Measurements from ENCODE around the gene FBN1. TPM values are rescaled to one million over a fixed set of nuclear protein-coding genes. Genes with fewer than 3 reads are reported as not detected.

FBN1 gene
- total RNA-seq, 1 experiment from 2014 or later: 31.6 TPM

DNA sequence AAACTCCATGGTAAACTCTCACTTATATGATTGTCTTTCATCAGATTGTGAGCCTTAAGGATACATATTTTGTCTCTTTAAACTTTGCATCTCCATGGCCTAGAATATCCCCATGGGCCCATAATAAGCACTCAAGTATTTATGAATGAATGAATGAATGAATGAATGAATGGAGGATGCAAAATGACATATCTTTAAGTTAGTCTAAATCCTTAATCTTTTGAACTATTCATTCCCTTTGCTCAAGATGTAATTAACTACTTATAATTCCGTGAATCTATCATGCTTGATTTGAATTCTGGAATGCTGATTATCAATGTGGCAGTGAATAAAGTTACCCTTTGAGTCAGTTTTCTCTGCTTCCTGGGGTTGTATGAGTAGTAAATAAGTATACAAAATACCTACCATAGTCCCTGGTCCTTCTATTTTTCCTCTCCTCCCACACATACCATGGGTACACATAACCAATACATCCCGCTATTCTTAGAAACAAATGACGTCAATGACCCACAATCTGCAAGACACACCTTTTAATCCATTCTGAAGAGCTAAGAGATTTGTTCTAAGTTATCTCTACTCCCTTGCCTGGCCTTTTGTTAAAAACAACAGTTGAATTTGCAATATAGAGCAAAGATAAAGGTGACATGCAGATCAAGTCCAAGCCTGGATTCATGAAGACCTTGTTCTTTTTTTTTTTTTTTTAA, 94.5 kb downstream of the FBN1 start:
- H3K36me3 ChIP-seq: no peaks in the 10 kb centered on the region
- H3K4me1 ChIP-seq: no peaks in the 10 kb centered on the region
- no peaks in the 10 kb centered on the region for H3K9me3 ChIP-seq (replicated peaks)
- DNase-seq: no peak
- no peak overlapping the region for H3K27ac ChIP-seq
- no peak overlapping the region for H3K4me3 ChIP-seq
- H3K27me3 ChIP-seq: no peaks in the 10 kb centered on the region

DNA sequence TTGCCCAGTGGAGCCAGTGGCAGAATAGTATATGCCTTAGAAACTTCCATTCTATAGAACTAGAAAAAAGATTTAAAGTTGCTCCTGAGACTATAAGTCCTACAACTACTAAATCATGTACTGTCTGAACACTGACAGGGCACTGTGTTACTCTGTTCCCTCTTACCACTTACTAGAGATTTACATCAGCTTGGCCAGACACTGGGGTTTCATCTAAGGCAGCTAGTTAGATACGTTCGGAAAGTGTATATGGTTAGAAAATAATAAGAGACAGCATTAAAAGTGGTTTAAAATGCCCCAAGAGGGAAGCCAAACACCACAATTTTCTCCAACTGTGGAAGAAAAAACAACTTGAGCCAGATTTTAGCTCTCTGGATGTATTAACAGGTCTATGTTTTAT, 97.1 kb downstream of the FBN1 start:
- DNase-seq: no peak
- Histone ChIP-seq H3K36me3 (no peaks in the 10 kb centered on the region), H3K4me1 (no peaks in the 10 kb centered on the region), H3K27me3 (no peaks in the 10 kb centered on the region), H3K9me3 (replicated peaks) (no peaks in the 10 kb centered on the region), H3K4me3 (no peak overlapping the region), H3K27ac (no peak overlapping the region)

GRCh38 chr15:48547286-48547685, 98.2 kb downstream of the FBN1 start:
- Histone ChIP-seq H3K27me3 (no peaks in the 10 kb centered on the region), H3K27ac (no peak overlapping the region), H3K4me1 (no peaks in the 10 kb centered on the region), H3K4me3 (no peak overlapping the region), H3K9me3 (replicated peaks) (no peaks in the 10 kb centered on the region), H3K36me3 (no peaks in the 10 kb centered on the region)
- DNase-seq: no peak

- H3K27ac ChIP-seq: no peak overlapping the region
These were observed 99.2 kb downstream of the FBN1 start for GRCh38 chr15:48546296-48546695.

GRCh38 chr15:48544778-48545177, 100.7 kb downstream of the FBN1 start:
- no peak for DNase-seq
- no peak overlapping the region for H3K27ac ChIP-seq

More at GRCh38 chr15:48546296-48546695, 99.2 kb downstream of the FBN1 start:
- Histone ChIP-seq H3K4me3 (no peak overlapping the region), H3K27me3 (no peaks in the 10 kb centered on the region), H3K4me1 (no peaks in the 10 kb centered on the region), H3K9me3 (replicated peaks) (no peaks in the 10 kb centered on the region), H3K36me3 (no peaks in the 10 kb centered on the region)
- no peak for DNase-seq

GRCh38 chr15:48541341-48542278, 103.9 kb downstream of the FBN1 start:
- Histone ChIP-seq H3K27me3 (no peaks in the 10 kb centered on the region), H3K4me3 (no peak overlapping the region), H3K27ac (no peak overlapping the region), H3K36me3 (no peaks in the 10 kb centered on the region), H3K4me1 (no peaks in the 10 kb centered on the region), H3K9me3 (replicated peaks) (no peaks in the 10 kb centered on the region)
- no peak for DNase-seq

More at GRCh38 chr15:48544778-48545177, 100.7 kb downstream of the FBN1 start:
- Histone ChIP-seq H3K9me3 (replicated peaks) (no peaks in the 10 kb centered on the region), H3K4me3 (no peak overlapping the region), H3K4me1 (no peaks in the 10 kb centered on the region), H3K27me3 (no peaks in the 10 kb centered on the region), H3K36me3 (no peaks in the 10 kb centered on the region)

GRCh38 chr15:48540756-48541155, 104.8 kb downstream of the FBN1 start:
- Histone ChIP-seq H3K4me3 (no peak overlapping the region), H3K27me3 (no peaks in the 10 kb centered on the region), H3K4me1 (no peaks in the 10 kb centered on the region), H3K27ac (no peak overlapping the region), H3K9me3 (replicated peaks) (no peaks in the 10 kb centered on the region), H3K36me3 (no peaks in the 10 kb centered on the region)
- no peak for DNase-seq

- DNase-seq: no peak
- no peaks in the 10 kb centered on the region for H3K36me3 ChIP-seq
- no peak overlapping the region for H3K27ac ChIP-seq
- H3K4me3 ChIP-seq: no peak overlapping the region
- H3K9me3 ChIP-seq (replicated peaks): no peaks in the 10 kb centered on the region
- no peaks in the 10 kb centered on the region for H3K4me1 ChIP-seq
- H3K27me3 ChIP-seq: no peaks in the 10 kb centered on the region
These were observed 106.6 kb downstream of the FBN1 start for GRCh38 chr15:48538941-48539340.

GRCh38 chr15:48537271-48538113, 108.0 kb downstream of the FBN1 start:
- no peak overlapping the region for H3K27ac ChIP-seq
- H3K4me3 ChIP-seq: no peak overlapping the region
- H3K4me1 ChIP-seq: no peaks in the 10 kb centered on the region
- DNase-seq: no peak
- no peaks in the 10 kb centered on the region for H3K27me3 ChIP-seq
- H3K36me3 ChIP-seq: no peaks in the 10 kb centered on the region
- H3K9me3 ChIP-seq (replicated peaks): no peaks in the 10 kb centered on the region

GRCh38 chr15:48536681-48537091, 108.8 kb downstream of the FBN1 start:
- Histone ChIP-seq H3K36me3 (no peaks in the 10 kb centered on the region), H3K4me1 (no peaks in the 10 kb centered on the region), H3K9me3 (replicated peaks) (no peaks in the 10 kb centered on the region), H3K27ac (no peak overlapping the region), H3K4me3 (no peak overlapping the region), H3K27me3 (no peaks in the 10 kb centered on the region)
- no peak for DNase-seq

- Histone ChIP-seq H3K9me3 (replicated peaks) (no peaks in the 10 kb centered on the region), H3K36me3 (no peaks in the 10 kb centered on the region), H3K27ac (no peak overlapping the region), H3K27me3 (no peaks in the 10 kb centered on the region), H3K4me1 (no peaks in the 10 kb centered on the region), H3K4me3 (no peak overlapping the region)
- no peak for DNase-seq
These were observed 111.5 kb downstream of the FBN1 start for GRCh38 chr15:48533982-48534381.

DNA sequence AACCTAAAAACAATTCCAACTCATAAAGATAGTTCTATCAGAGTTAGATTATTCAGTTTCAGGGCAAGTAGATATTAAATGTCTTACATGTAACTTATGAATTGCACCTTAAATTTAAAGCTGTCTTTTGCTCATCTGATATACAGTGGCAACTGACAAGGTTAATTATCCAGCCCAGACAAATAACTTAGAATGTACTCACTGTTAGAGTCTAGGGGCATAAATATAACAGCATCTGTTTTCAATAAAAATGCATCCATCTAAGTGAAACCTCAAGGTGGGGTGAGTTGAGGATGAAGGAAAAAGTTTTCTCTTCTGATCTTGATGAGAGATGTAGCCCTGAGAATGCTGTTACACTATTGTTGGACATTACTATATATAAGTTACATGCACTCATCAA, 112.6 kb downstream of the FBN1 start:
- Histone ChIP-seq H3K4me1 (no peaks in the 10 kb centered on the region), H3K9me3 (replicated peaks) (no peaks in the 10 kb centered on the region), H3K4me3 (no peak overlapping the region), H3K27me3 (no peaks in the 10 kb centered on the region), H3K36me3 (no peaks in the 10 kb centered on the region), H3K27ac (no peak overlapping the region)
- DNase-seq: no peak

DNA sequence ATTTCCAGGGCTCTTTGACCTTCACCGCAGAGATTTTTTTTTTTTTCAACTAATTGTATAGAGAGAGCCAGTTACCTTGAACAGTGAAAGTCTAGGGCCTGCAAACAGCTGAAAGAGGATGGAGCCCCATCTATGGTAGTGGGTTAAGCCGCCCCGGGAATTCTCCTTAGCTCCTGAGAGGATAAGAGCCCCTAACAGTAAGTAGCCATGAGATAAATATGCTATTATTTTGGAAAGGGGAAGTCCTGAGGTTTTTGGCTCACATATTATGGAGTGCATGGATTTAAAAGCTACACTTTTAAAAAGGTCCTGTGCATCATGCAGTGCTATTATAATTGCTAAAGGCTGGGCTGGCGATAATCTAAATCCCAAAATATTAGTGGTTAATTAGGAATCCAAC, 115.0 kb downstream of the FBN1 start:
- Histone ChIP-seq H3K4me3 (no peak overlapping the region), H3K27ac (no peak overlapping the region), H3K4me1 (no peaks in the 10 kb centered on the region), H3K27me3 (no peaks in the 10 kb centered on the region), H3K36me3 (no peaks in the 10 kb centered on the region; the same call in 1 of the 2 replicates), H3K9me3 (replicated peaks) (no peaks in the 10 kb centered on the region)
- DNase-seq: no peak

GRCh38 chr15:48528921-48529320, 116.6 kb downstream of the FBN1 start:
- no peaks in the 10 kb centered on the region for H3K9me3 ChIP-seq (replicated peaks)
- no peaks in the 10 kb centered on the region for H3K27me3 ChIP-seq
- no peak overlapping the region for H3K4me3 ChIP-seq
- no peak overlapping the region for H3K27ac ChIP-seq
- H3K4me1 ChIP-seq: no peaks in the 10 kb centered on the region
- no peak for DNase-seq
- no peaks in the 10 kb centered on the region; the same call in 1 of the 2 replicates for H3K36me3 ChIP-seq

Measured in SJCRH30 (cell line).